ENCODE data around the gene CRAT.

- TF ChIP-seq POLR2A (IDR thresholded peaks at IDR 0.05) (peak in 2 of 4 donors; percentile 14 to 65), CTCF (IDR thresholded peaks at IDR 0.05) (peak in 1 of 6 experiments; percentile 16)
Measured at GRCh38 chr9:129139993-129140396, 29.4 kb upstream of the CRAT start.
